Measurements from ENCODE around the gene ARL8B.

The ARL8B gene

GRCh38 chr3:5136211-5136918 lies 14.3 kb downstream of the ARL8B start:
- peak; percentile 68 for DNase-seq (ENCODE audit: low read depth)
- H3K4me3 ChIP-seq (ENCODE audit: low read length), result no peak overlapping the region
- peak; percentile 60 for TF ChIP-seq CTCF (IDR thresholded peaks at IDR 0.05; ENCODE audit: insufficient read depth, low read depth, low read length, missing control alignments)

- no peak for TF ChIP-seq CTCF (IDR thresholded peaks at IDR 0.05; ENCODE audit: insufficient read depth, low read depth, low read length, missing control alignments)
- DNase-seq (ENCODE audit: low read depth), result peak; percentile 83
- H3K4me3 ChIP-seq (ENCODE audit: low read length), result no peak overlapping the region
Observed at GRCh38 chr3:5136919-5137429, 14.9 kb downstream of the ARL8B start.

GRCh38 chr3:5138214-5138981 lies 16.3 kb downstream of the ARL8B start:
- TF ChIP-seq CTCF (IDR thresholded peaks at IDR 0.05; ENCODE audit: insufficient read depth, low read depth, low read length, missing control alignments), result no peak
- H3K4me3 ChIP-seq (ENCODE audit: low read length), result no peak overlapping the region
- DNase-seq (ENCODE audit: low read depth), result peak; percentile 29

GRCh38 chr3:5140230-5140621 lies 18.1 kb downstream of the ARL8B start:
- H3K4me3 ChIP-seq (ENCODE audit: low read length), result no peak overlapping the region
- TF ChIP-seq CTCF (IDR thresholded peaks at IDR 0.05; ENCODE audit: insufficient read depth, low read depth, low read length, missing control alignments), result no peak
- no peak for DNase-seq (ENCODE audit: low read depth)

- H3K4me3 ChIP-seq (ENCODE audit: low read length), result no peak overlapping the region
- no peak for DNase-seq (ENCODE audit: low read depth)
- no peak for TF ChIP-seq CTCF (IDR thresholded peaks at IDR 0.05; ENCODE audit: insufficient read depth, low read depth, low read length, missing control alignments)
Observed at GRCh38 chr3:5140839-5141238, 18.7 kb downstream of the ARL8B start.

GRCh38 chr3:5141760-5142159 lies 19.7 kb downstream of the ARL8B start:
- TF ChIP-seq CTCF (IDR thresholded peaks at IDR 0.05; ENCODE audit: insufficient read depth, low read depth, low read length, missing control alignments), result no peak
- no peak for DNase-seq (ENCODE audit: low read depth)

More at GRCh38 chr3:5141760-5142159, 19.7 kb downstream of the ARL8B start:
- H3K4me3 ChIP-seq (ENCODE audit: low read length), result no peak overlapping the region
